Peyer's patch (tissue), 4 donors: ENCODE measurements around the gene ACTL10.

ENCODE experiments used
- CTCF ChIP-seq, 6 experiments: fragments of 450-650 bp in 4 of 6; fragments of 200-600 bp in 2 of 6; sonication (generic) in 1 of 6; IDR thresholded peaks; one replicate each; pipeline ENCODE4 v1.5.1; 2017 to 2019; ENCODE audit warnings: antibody characterized with exemption in 6 of 6, mild to moderate bottlenecking in 3 of 6, moderate library complexity in 1 of 6
- POLR2A ChIP-seq, 2 donors: fragments of 450-650 bp; IDR thresholded peaks; one replicate each; pipeline ENCODE4 v1.5.1; 2017; ENCODE audit warnings: antibody characterized with exemption in 2 of 2, mild to moderate bottlenecking in 2 of 2, moderate library complexity in 2 of 2

DNA sequence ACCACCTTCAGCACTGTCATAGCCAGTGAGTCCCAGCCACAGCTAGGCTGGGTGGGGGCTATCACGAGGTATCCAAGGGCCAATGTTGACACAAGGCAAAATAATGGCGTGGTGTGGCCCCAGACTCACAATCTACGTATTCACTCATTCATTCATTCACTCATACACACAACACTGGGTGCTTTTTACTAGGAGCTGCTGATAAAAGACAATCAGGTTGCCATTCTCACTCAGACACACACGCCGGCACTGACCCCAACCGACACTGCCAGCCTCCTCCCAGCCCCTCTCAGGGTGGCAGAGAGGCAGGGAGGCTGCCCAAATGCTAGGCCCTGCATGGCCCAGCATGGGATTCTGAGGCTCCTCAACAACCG lies 6.1 kb upstream of the ACTL10 start:
- TF ChIP-seq POLR2A (IDR thresholded peaks at IDR 0.05) (no peak), CTCF (IDR thresholded peaks at IDR 0.05) (no peak)
